PFSK-1 (cell line): ENCODE data around the gene EBF4.

ENCODE experiments used
- FOXP2 ChIP-seq: optimal IDR thresholded peaks from 2 replicates; pipeline ENCODE3; 2011; ENCODE audit warnings: borderline replicate concordance, control low read depth, inconsistent platforms; ENCODE audit not compliant: insufficient read depth; ENCODE audit errors: extremely low read length, extremely low read depth
- POLR2AphosphoS5 ChIP-seq: IDR thresholded peaks from 2 replicates; pipeline ENCODE4 v1.6.1; 2012; ENCODE audit warnings: low read depth, mild to moderate bottlenecking, control low read depth, low read length, moderate library complexity
- REST ChIP-seq, 2 experiments: IDR thresholded peaks; 2 replicates each; pipeline versions ENCODE4 v1.6.1 to v1.8.0; 2011 to 2012; ENCODE audit warnings: low read depth in 2 of 2, low read length in 2 of 2, control low read depth in 1 of 2, inconsistent platforms in 1 of 2, mild to moderate bottlenecking in 1 of 2, moderate library complexity in 1 of 2; ENCODE audit not compliant: insufficient read depth in 1 of 2
- SIN3A ChIP-seq: IDR thresholded peaks from 2 replicates; pipeline ENCODE4 v1.6.1; 2012; ENCODE audit warnings: mild to moderate bottlenecking, low read length, moderate library complexity, borderline replicate concordance; ENCODE audit not compliant: insufficient read depth
- TAF1 ChIP-seq: IDR thresholded peaks from 2 replicates; pipeline ENCODE4 v1.6.1; 2012; ENCODE audit warnings: low read length, control low read depth, borderline replicate concordance; ENCODE audit not compliant: insufficient read depth

EBF4 gene

GRCh38 chr20:2796011-2796660 is 103.6 kb downstream of the EBF4 start:
- TF ChIP-seq POLR2AphosphoS5 (no peak), TAF1 (no peak), FOXP2 (no peak)

- no peak for TF ChIP-seq TAF1
- TF ChIP-seq FOXP2 = no peak
- TF ChIP-seq SIN3A = no peak
- no peak for TF ChIP-seq POLR2AphosphoS5
- no peak for TF ChIP-seq REST (IDR thresholded peaks at IDR 0.05; ENCODE audit: insufficient read depth in 1 of 2, low read depth in 2 of 2, low read length in 2 of 2)
Observed at GRCh38 chr20:2797136-2797983, 104.8 kb downstream of the EBF4 start.

DNA sequence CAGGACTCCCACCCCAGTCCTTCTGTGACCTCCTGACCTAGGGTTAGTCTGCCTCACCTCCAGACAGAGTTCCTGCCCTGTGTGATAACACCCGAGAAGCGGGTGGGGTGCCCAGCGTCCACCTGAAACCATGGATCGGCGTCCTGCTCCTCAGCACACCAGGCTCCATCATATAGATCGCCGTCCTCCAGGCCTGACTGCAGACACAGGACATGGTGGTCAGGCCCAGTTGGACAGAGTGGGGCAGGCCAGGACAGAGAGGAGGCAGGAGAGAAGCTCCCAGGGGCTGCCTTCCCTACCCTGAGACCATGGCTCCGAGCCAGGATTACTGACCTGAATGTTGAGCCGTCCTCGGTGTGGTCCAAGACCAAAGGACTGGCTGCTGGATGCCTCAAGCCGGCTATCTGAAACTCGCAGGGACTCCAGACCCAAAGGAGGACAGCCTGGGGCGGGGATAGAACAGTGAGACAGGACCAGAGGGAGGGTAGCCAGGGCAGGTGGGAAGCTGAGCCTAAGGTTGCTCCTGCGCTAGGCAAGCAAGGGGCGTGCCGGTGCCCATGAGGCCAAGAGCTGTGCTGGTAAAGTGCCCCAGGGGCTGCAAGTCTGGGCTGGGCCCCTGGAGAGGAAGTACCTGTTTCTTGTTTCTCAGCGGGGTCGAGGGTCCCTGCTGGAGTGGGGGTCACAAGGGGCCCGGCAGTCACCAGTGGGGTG is 105.7 kb downstream of the EBF4 start:
- TF ChIP-seq FOXP2 (no peak), TAF1 (no peak), REST (IDR thresholded peaks at IDR 0.05; ENCODE audit: insufficient read depth in 1 of 2, low read depth in 2 of 2, low read length in 2 of 2) (no peak), POLR2AphosphoS5 (no peak), SIN3A (no peak)

GRCh38 chr20:2798814-2799213 is 106.2 kb downstream of the EBF4 start:
- no peak for TF ChIP-seq REST (IDR thresholded peaks at IDR 0.05; ENCODE audit: insufficient read depth in 1 of 2, low read depth in 2 of 2, low read length in 2 of 2)
- no peak for TF ChIP-seq TAF1
- TF ChIP-seq FOXP2 = no peak
- TF ChIP-seq POLR2AphosphoS5 = no peak
- TF ChIP-seq SIN3A = no peak

DNA sequence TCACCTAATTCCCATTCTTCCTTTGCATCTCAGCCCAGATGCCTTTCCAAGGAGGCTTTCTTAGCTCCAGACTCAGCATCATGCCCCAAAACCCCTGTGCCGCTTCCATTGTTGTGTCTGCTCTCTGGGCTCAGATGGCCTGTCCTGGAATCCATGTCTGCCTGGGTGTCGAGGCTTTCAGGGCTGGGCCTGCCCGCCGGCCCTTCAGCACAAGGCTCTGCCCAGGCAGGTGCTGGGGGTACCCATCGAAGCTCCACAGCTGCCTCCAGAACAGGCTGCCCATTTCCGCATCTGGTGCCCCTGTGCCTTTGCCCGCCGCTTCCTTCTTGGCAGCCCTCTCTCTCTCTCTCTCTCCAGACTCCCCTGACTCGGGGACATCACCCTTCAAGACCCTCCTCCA is 106.7 kb downstream of the EBF4 start:
- TF ChIP-seq SIN3A (no peak), TAF1 (no peak), REST (IDR thresholded peaks at IDR 0.05; ENCODE audit: insufficient read depth in 1 of 2, low read depth in 2 of 2, low read length in 2 of 2) (no peak), FOXP2 (no peak), POLR2AphosphoS5 (no peak)
